NCI-H187 (cell line): ENCODE results near the gene LHFPL4.
"Not testable (repeated sequence)": the region's sequence is repeated elsewhere in the genome, so short reads cannot be mapped to it uniquely, and the experiment has no call there.

Experiments used
- DNase-seq, 2 experiments: peaks; one replicate each; lab custom pipeline; 2025; lab: John Stamatoyannopoulos, UW

The LHFPL4 gene

GRCh38 chr3:9536212-9536611 is 17.4 kb downstream of the LHFPL4 start:
- DNase-seq, result no peak

DNA sequence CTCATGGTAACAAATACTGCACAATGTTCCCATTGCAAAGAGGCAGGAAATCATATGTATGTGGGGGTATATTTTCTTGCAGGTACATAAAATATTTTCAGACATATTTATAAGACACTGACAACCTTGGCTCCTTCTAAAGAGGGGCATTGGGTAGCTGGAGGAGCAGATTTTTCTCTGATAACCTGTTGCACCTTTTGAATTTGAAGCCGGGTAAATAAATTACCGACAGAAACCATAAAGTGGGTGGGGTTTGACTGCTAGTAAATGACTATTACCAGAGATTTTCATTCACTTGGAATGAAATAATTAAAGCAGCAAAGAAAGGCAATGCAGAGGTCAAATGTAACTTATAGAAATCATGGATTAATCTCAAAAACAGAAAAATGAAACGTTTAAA is 19.2 kb downstream of the LHFPL4 start:
- DNase-seq, result no peak

GRCh38 chr3:9525078-9525477 is 28.5 kb downstream of the LHFPL4 start:
- no peak for DNase-seq

DNA sequence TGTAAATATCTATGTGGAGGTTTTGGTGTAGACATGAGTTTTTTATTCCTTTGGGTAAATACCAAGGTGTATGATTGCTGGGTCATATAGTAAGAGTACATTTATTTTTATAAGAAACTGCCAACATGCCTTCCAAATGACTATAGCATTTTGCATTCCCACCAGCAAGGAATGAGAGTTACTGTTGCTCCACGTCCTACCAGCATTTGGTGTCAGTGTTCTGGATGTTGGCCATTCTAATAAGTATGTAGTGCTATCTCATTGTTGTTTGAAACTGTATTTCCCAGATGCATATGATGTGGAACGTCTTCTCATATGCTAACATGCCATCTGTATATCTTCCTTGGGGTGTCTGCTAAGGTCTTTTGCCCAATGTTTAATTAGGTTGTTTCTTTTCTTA is 38.7 kb downstream of the LHFPL4 start:
- no peak for DNase-seq

GRCh38 chr3:9514306-9514705 is 39.3 kb downstream of the LHFPL4 start:
- no peak for DNase-seq

- no peak for DNase-seq
These were observed 41.1 kb downstream of the LHFPL4 start for GRCh38 chr3:9512456-9513045.

- no peak for DNase-seq
These were observed 44.8 kb downstream of the LHFPL4 start for GRCh38 chr3:9508781-9509180.

GRCh38 chr3:9507586-9508578 is 45.7 kb downstream of the LHFPL4 start:
- DNase-seq, result no peak

- DNase-seq, result peak; percentile 6 to 39
These were observed 50.3 kb downstream of the LHFPL4 start for GRCh38 chr3:9503283-9503682.

- DNase-seq, result no peak
These were observed 52.4 kb downstream of the LHFPL4 start for GRCh38 chr3:9501226-9501625.

GRCh38 chr3:9500108-9501050 is 53.2 kb downstream of the LHFPL4 start:
- no peak for DNase-seq

GRCh38 chr3:9499455-9500107 is 54.0 kb downstream of the LHFPL4 start:
- no peak for DNase-seq

GRCh38 chr3:9498781-9499180 is 54.8 kb downstream of the LHFPL4 start:
- DNase-seq, result no peak

GRCh38 chr3:9497821-9498565 is 55.6 kb downstream of the LHFPL4 start:
- no peak for DNase-seq

GRCh38 chr3:9496893-9497292 is 56.7 kb downstream of the LHFPL4 start:
- no peak for DNase-seq

DNA sequence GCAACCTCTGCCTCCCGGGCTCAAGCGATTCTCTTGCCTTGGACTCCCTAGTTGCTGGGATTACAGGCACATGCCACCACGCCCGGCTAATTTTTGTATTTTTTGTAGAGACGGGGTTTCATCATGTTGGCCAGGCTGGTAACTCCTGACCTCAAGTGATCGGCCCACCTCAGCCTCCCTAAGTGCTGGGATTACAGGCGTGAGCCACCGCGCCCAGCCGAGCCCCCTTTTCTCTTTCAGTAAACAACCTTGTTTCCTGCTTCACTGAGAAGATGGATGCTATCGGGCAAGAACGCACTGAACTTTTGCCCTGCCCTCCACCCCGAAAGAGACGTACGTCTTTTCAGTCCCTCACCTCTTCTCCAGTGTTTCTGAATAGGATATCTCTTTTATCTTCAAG is 59.6 kb downstream of the LHFPL4 start:
- DNase-seq, result not testable (repeated sequence)

DNA sequence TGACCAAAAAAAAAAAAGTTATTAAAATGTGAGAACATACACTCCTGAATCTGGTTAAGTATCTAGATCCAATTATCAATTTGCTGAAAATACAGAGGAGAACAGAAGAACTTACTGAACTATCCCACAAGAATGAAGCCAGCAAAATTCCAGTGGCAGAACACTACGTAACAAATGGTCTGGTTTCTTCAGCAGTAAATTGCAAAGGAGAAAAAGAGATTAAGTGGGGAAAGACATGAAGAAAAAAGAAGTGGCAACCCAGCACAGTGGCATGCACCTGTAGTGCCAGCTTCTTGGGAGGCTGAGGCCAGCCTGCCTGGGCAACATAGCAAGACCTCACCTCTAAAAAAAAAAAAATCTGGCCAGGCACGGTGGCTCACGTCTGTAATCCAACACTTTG is 62.1 kb downstream of the LHFPL4 start:
- DNase-seq, result no peak

DNA sequence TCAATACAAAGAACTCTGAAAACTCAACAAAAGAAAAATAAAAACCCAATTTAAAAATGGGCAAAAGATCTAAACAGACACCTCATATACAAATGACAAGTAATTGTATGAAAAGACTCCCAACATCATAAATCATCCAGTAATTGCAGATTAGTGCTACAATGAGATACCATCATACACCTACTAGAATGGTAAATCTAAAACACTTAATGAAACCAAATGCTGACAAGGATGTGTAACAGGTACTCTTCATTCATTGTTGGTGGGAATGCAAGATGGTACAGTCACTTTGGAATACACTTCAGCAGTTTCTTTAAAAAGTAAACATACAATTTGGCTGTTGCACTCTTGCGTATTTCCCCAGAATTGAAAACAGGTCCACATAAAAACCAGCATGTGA is 68.4 kb downstream of the LHFPL4 start:
- no peak for DNase-seq

- DNase-seq, result no peak
These were observed 73.4 kb downstream of the LHFPL4 start for GRCh38 chr3:9480265-9480664.

- no peak for DNase-seq
These were observed 76.7 kb downstream of the LHFPL4 start for GRCh38 chr3:9476935-9477334.

GRCh38 chr3:9474482-9474881 is 79.1 kb downstream of the LHFPL4 start:
- no peak for DNase-seq
